GM18909 (cell line): Measurements from ENCODE around the gene PRRC2A.
A peak's percentile ranks its signal among the peaks of the same experiment; 100 is the strongest.
"Not testable (repeated sequence)": the region's sequence is repeated elsewhere in the genome, so short reads cannot be mapped to it uniquely, and the experiment has no call there.

ENCODE experiments used
- ATAC-seq: cut with Tn5 transposase; IDR thresholded peaks from one replicate; pipeline ENCODE4 v1.9.1; 2021; ENCODE audit warnings: mild to moderate bottlenecking; ENCODE audit not compliant: unreplicated experiment, poor library complexity

The PRRC2A gene

GRCh38 chr6:31585491-31585890 lies 35.0 kb upstream of the PRRC2A start:
- no peak for ATAC-seq

- no peak for ATAC-seq
Measured at GRCh38 chr6:31586008-31586407, 34.5 kb upstream of the PRRC2A start, which contains the start of gene LST1. Gene LST1, plus strand, starts transcription at chr6:31586277. Its CDS starts 1,023 bp downstream, at chr6:31587300.

GRCh38 chr6:31586599-31587281 lies 33.8 kb upstream of the PRRC2A start:
- no peak for ATAC-seq

GRCh38 chr6:31587791-31588777 lies 32.4 kb upstream of the PRRC2A start:
- ATAC-seq = no peak

- ATAC-seq = no peak
Measured at GRCh38 chr6:31588871-31589650, 31.5 kb upstream of the PRRC2A start.

GRCh38 chr6:31590691-31591090 lies 29.8 kb upstream of the PRRC2A start:
- ATAC-seq = not testable (repeated sequence)

GRCh38 chr6:31592396-31592771 lies 28.1 kb upstream of the PRRC2A start:
- no peak for ATAC-seq

- no peak for ATAC-seq
Measured at GRCh38 chr6:31597006-31597405, 23.5 kb upstream of the PRRC2A start.

GRCh38 chr6:31607317-31607716 lies 13.2 kb upstream of the PRRC2A start:
- no peak for ATAC-seq

GRCh38 chr6:31609519-31610406 lies 10.8 kb upstream of the PRRC2A start:
- no peak for ATAC-seq

- no peak for ATAC-seq
Measured at GRCh38 chr6:31610968-31611367, 9.5 kb upstream of the PRRC2A start.

GRCh38 chr6:31614075-31614619 lies 6.4 kb upstream of the PRRC2A start:
- no peak for ATAC-seq

- no peak for ATAC-seq
Measured at GRCh38 chr6:31614684-31615578, 5.6 kb upstream of the PRRC2A start, which contains the start of gene AIF1. Gene AIF1, plus strand, starts transcription at chr6:31615234. Its CDS starts 96 bp downstream, at chr6:31615330.

- ATAC-seq = no peak
Measured at GRCh38 chr6:31615748-31616147, 4.8 kb upstream of the PRRC2A start.

- ATAC-seq = no peak
Measured at GRCh38 chr6:31617010-31617409, 3.5 kb upstream of the PRRC2A start.

GRCh38 chr6:31619805-31620585 lies 520 bp upstream of the PRRC2A start:
- ATAC-seq = peak; percentile 82

- no peak for ATAC-seq
Measured at GRCh38 chr6:31621320-31621939, 915 bp downstream of the PRRC2A start.
